Fibroblast of skin of left biceps (primary cell): ENCODE results near the gene VPS51.

Experiments
- DNase-seq, 2 experiments: peaks; one replicate each; pipeline ENCODE4 v3.0.0-alpha.2; 2013; ENCODE audit warnings: low read depth in 2 of 2

VPS51 gene

DNA sequence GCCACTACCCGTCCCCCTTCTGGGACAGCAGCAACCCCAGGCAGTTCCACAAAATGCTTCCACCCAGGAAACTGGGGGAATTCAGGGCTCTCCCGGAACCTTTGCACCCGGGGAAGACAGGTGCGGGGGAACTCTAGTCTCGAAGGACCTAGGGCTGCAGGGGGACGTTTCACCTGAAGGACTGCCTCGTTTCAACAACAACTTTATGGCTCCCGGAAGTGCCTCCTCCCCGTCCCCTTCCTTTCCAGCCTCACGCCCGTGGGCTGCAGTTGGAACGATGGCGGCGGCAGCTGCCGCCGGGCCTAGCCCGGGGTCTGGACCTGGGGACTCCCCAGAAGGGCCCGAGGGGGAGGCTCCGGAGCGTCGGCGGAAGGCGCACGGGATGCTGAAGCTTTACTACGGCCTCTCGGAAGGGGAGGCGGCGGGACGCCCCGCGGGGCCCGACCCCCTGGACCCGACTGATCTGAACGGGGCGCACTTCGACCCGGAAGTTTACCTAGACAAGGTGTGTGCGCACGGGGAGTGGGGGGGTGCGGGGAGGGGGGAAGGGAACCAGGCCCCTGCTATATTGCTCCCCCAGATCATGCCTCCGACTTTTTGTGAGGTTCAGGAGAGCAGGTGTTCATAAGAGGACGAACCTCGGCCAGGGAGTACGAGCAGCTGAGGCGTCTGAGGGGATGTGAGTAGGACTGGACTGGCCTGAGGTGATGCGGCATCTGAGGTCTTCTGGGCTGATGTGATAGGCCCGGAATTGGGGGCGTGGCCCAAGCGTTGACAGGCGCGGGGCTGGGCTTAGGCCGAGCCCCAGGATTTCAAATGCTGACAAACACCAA, at the start of gene VPS51:
Gene VPS51, plus strand, starts transcription at position 241 of the 833 bp plus-strand sequence. Its CDS starts 37 bp downstream, at position 278.
- peak; percentile 73 to 74 for DNase-seq

DNA sequence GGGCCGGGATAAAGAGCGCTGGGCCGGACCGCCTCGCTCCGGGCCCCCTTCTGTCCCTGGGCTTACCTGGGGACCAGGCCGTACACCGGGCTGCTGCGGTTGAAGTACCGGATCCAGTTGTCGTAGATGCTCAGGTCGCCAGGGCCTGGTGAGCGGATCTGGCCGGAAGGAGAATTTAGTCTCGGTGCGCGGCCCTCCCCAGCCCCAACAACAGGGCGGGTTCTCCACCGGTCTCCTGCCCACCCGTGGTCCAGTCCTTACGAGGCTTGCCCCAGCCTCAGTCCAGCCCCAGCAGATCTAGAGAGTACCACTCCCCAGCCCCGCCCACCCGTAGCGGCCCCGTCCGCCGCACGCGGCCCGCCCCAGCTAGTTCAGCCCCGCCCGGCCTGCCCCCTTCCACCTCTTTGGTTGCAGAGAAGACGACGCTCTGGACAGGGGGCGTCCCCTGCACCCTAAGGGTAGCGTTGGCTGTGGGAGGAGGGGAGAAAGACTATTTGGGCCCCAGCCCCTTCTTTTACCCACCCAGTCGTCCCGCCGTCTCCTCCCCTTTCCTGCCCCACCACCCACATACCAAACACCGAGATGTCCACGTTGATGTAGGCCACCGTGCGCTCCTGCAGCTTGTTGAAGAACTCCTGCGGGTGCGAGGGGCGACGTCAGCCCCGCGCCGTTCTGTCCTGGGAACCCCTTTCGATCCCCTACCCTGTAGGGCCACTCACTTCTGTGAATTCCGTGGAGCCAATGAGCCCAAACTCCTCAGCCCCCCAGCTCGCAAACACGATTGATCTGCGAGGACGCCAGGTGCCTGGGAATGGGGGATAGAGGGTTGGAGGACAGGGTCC, 48.2 kb upstream of the VPS51 start:
- DNase-seq: no peak

DNA sequence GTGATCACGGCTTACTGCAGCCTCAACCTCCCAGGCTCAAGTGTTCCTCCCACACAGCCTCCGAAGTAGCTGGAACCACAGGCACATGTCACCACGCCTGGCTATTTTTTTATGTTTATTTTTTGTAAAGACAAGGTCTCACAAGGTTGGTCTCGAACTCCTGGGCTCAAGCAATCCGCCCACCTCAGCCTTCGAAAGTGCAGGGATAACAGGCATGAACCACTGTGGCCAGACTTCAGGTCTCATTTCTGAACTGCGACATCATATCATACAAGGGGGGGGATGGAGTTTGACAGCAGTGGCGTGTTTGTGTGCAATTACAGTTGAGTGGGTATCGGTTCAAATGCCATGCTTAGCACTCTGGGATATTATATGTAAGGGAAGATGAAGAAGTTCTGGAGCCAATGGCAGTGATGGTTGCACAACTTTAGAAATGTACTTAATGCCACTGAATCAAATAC, 44.6 kb upstream of the VPS51 start:
- no peak for DNase-seq

DNA sequence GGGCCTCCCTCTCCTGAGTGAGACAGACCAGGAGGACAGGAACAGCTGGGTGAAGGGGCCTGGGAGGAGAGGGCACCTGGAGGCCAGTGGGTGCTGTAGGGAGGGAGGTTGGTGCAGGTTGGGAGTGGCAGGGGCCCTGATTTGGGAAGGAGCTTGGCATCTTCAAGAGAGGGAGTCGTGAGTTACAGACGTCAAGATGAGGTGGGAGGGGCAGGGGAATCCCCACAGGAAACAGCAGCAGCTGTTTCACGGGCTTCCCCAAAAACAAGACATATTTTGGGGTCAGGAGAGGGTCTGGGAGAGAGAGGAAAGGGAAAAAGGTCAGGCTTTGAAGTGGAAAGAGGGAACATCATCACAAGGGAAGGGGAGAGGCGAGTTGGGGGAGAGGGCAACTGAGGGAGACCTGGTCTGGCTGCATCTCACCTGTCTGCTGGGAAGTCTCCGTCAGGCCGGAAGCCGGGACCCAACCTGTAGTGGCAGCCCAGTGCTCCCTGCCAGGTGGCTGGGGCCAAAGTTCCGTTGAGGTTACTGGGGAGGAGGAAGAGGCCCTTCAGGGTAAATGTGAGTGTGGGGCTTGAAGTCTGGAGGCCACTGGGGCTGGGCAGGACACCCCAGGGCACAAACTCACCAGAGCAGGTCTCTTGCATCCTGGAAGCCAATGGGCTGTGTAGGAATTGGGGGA, 42.0 kb upstream of the VPS51 start:
- no peak for DNase-seq

DNA sequence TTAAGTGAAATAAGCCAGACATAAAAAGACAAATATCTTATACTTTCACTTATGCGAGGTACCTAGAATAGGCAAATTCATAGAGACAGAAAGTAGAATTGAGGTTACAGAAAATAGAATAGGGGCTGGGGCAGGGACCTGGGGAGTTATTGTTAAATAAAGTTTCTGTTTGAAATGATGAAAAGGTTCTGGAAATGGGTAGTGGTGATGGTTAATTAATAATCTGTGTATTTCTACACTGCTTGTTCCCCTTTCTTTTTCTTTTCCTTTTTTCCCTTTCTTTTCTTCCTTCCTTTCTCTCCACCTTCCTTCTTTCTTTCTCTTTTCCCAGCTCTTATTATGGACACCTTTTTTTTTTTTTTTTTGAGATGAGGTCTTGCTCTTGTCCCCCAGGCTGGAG, 40.5 kb upstream of the VPS51 start:
- DNase-seq: no peak

DNA sequence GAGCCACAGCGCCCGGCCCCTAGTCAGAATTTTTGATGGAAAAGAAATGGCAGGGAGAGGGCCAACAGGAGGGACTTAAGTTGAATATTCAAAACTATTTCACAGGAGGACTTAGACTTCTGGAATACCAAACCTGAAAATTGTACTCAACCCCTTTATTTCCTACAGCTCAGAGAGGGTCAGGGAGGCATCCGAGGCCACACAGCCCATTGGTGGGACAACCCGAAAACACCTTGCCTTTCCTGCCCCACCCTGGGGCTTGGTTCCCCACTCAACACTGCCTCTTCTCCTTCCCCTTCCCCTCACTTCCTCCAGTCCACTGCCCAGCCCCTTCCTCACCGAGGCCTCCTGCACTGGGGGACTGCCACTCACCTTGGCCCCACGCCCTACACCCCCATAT, 39.0 kb upstream of the VPS51 start:
- no peak for DNase-seq

DNA sequence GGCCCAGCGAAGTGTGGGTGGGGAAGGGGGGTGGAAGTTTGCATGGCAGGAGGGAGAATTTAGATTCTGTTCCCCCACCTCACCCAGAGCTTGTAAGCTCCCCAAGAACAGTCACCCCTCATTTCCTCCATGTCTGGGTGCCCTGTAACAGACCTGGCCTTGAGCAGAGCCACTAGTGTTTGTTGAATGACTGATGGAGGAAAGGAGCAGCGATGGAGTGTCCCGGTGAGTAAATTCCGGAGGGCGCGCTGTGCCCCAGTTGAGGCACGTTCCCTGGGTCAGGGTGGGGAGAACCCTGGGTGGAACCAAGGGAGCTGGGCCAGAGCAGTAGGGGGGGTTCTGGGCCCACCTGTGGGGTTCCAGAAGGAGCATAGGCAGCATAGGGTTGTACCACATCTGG, 38.5 kb upstream of the VPS51 start:
- no peak for DNase-seq

DNA sequence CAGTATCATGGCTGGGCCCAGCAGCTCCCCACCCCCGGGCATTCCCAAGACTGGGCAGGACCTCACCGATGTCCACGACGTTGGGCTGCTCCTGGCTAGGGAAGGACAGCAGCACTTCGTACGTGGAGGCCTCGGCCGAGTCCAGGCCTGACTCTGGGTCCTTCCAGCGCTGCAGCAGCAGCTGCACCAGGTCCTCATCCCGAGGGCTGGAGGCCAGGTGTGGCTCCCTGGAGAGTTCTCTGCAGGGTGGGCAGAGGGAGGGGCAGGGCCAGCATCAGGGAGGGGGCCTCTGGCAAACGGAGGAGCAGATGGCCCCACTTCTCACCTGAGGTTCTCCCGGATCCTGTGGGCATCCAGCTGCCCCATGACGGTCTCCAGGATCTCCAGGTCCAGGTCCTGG, 38.0 kb upstream of the VPS51 start:
- no peak for DNase-seq

DNA sequence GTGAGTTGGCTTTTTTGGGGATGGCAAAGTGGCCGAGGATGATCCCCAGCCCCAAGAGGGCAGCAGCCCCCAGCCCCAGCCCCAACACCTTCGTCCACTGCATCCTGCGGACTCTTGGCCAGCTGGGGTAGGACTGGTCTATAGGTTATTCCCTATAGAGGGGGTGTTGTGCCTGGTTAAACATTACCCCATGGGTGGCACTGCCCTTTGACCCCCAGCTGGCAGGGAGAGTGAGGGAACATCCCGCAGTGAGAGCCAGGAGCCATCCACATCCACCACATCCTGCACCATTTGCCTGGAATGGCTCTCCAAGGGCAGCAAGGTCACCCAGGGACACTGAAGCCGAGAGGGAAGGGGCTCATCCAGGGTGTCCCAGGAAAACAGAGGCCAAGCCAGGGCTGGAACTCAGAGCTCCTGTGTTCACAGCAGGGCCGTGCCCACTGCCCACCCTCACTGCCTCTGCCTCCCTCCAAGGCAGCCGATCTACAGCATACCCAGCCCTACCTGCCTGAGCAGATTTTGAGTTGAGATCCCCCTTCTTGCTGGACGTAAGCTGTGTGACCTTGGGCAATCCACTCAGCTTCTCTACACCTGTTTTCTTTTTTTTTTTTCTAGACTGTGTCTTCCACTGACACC, 37.5 kb upstream of the VPS51 start, which contains the start of gene NAALADL1:
Gene NAALADL1, minus strand, starts transcription at position 135 of the 636 bp plus-strand sequence. Its CDS starts 32 bp downstream, at position 103.
- no peak for DNase-seq

DNA sequence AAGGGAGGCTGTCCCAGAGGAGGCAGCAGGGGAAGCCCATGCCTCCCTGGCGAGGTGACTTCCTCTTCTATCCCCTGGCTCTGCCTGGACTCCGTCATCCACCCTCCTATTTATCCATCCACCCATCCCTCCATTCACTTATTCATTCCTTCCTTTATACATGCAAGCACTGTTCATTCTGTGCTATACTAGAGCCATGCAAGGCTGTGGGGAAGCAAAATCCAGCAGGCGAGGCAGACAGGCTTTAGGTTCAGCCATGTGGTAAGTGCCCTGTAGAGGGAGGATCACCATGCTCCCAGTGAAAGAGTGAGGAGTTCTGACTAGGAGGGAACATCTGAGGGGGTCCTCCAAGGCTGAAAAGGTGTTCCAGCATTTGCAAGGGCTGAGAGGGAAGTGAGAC, 36.5 kb upstream of the VPS51 start:
- DNase-seq: no peak

DNA sequence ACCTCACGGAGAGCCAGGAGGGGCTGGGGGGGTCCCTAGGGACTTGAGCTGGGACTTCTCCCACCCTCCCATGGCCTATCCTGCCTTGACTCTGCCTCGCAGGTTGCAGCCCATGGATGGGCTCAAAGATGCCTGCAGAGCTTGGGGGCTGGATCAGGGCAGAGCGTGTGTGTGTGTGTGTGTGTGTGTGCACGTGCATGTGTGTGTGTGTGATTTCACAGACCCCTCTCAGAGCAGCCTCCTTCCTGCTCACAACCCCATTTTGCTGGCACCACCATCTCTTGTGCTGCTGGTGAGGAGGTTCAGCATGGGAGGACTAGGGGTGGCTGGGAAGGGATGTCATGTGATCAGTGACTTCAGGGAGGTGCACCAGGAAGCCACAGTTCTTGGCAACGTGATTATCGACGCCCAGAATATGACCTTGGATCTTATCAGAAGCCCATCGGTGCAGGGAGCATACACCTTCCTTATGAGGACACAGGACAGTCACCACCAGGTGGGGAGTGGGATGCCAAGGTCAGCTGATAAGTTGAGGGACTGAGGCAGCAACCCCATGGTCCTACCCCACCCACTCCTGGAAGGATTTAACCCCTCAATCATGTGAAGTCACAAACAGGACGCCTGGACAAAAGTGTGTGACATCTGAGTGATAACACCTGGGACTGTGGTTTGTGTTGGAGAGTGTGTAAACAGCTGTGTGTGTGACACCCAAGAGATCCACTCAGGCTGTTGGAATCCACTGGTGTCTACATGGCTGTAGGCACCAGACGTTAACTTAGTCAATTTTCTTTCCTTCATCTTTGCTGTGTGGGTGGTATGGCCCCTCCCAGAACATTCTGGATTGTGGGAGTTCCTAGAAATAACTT, 35.8 kb upstream of the VPS51 start:
- DNase-seq: no peak

DNA sequence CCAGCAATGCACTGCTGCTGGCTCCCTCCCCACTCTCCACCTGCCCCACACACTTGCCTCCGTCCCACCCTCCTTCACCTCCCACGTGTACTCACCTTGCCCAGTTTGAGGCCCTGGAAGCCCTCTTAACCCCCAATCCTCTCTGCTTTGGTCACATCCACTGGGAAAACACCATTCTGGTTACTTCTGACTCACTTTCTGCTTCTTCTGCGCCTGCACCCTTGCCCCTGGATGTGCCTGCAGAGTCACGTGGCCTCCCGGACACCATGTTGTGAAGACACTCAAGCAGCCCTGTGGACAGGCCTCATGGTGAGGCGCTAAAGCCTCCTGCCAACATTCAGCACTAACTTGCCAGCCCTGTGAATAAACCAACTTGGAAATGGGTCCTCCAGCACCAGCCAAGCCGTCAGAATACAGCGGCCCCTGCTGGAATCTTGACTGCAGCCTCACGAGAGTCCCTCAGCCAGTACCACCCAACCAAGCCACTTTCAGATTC, 35.1 kb upstream of the VPS51 start:
- DNase-seq: no peak

DNA sequence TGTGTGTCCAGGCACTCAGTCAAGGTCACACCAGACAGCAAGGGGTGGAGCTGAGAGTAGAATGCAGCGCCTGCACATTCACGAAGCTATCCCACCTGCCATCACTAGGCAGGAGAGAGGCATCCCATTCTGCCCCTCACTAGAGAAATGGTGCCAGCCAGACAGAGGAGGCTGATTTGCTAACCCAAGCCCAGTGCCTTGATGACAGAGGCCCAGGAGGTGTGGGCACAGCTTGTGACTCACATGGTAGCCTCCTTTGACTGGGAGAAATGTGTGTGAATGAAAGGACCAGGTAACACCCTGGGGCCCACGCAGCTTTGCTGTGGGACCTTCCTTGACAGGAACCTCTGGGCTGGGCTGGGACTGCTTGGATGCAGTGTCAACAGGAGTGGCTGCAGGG, 32.5 kb upstream of the VPS51 start:
- DNase-seq: no peak

DNA sequence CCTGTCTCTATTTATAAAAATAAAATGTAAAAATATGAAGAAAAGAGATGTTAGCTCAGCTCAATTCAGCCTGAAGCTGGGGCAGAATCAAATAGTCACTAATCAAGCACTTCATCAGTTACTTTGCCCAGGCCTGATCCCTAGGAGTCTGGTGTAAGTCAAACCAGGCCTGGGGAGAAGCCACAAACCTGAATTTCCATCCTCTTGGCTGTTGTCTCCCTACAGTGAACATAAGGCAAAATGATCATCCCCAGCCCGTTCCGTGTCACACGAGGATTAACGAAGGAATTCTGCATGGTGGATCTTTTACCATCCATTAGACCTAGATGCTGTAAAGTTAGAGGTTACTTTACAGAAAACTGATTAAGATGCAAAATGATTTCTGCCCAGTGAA, 31.2 kb upstream of the VPS51 start:
- no peak for DNase-seq

DNA sequence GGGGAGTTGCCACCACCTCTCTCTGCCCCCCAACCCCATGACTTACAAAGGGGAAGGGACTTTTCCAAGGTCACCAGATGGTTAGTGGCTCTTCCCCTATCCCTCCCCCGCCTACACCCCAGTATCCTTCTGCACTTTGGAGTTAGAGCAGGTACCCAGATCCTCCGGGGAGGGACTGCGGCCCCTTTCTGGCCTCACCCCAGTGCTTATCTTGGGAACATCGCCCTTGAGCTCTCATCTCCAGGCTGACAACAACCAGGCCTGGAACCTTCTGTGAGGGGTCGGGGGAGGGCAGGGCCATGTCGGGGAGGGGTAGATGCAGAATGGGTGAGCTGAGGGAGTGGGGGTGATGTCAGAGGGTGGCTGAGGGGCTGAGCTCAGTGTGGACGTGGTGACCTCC, 30.2 kb upstream of the VPS51 start:
- no peak for DNase-seq

DNA sequence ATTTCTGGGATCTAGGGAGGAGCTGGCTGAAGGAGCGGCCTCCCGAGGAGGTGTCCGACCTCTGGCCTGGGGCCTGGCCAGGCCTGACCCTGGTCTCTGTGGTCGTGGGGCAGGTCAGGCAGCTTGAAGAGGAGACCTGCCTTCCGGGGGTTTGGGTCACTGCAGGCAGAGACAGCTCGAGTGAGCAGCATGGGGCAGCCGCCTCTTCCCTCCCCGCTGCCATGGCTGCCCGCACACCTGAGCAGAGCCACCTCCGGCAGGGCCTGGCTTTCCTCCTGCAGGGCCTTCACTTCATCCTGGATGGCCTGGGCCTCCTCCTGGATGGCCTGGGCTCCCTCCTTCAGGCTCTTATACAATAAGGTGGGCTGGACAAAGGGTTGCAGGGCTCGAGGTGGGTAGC, 29.7 kb upstream of the VPS51 start:
- no peak for DNase-seq

DNA sequence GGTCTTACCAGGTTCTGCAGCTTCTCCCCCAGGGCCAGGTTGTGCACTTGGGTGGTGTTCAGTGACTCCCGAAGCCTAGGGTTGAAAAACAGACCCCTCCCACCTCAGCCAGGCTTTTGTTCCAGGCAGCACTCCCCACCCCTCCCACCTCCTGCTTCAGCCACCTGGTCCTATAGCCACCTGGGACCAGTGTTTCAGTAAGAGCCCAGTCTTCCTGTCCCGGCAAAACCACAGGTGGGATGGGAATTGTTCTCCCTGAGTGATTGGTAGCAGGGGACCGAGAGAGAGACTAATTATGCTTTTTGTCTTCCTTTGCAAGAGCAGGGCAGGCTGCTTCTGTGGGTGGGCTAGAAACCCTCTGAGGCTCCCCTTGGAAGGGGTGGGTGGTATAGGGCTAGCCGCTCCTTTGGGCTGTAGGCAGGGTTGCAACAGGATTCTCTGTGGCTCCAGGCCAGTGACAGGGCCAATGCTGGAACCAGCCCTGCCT, 29.2 kb upstream of the VPS51 start:
- no peak for DNase-seq

DNA sequence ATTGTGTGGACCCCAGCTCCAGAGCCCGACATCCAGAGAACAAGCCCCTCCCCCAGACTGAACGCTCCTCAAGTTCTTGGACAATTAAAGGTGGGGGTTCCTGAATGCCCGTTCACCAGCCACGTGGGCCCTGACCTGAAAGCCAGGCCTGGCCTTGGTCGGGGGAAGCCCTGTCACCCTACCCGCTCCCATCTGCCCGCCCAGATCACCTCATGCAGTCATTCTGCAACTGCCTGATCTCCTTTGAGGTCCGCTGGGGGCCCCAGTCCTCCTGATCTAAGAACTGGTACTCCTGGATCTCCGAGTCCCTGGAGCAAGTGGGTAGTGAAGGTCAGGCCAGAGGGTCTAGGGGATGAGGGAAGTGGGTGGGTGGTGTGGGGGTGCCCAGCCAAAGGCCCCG, 28.6 kb upstream of the VPS51 start:
- no peak for DNase-seq

DNA sequence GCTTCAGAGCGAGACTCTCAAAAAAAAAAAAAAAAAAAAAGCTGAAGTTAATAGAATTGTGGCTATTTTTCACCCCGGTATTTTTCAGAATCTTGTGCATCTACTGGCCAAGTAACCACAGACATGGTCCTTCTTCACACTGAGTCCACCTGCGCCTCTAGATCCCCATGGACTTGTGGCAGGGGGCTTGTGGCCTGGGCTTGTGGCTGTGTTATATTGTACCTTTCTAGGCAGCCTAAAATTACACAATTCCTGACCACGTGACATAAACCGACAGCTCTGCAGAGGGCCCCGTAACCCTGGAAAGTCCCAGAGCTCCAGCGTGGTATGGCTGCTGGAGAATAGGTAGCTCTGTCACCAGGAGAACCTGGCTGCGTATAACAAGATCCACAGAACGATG, 26.8 kb upstream of the VPS51 start:
- DNase-seq: no peak

DNA sequence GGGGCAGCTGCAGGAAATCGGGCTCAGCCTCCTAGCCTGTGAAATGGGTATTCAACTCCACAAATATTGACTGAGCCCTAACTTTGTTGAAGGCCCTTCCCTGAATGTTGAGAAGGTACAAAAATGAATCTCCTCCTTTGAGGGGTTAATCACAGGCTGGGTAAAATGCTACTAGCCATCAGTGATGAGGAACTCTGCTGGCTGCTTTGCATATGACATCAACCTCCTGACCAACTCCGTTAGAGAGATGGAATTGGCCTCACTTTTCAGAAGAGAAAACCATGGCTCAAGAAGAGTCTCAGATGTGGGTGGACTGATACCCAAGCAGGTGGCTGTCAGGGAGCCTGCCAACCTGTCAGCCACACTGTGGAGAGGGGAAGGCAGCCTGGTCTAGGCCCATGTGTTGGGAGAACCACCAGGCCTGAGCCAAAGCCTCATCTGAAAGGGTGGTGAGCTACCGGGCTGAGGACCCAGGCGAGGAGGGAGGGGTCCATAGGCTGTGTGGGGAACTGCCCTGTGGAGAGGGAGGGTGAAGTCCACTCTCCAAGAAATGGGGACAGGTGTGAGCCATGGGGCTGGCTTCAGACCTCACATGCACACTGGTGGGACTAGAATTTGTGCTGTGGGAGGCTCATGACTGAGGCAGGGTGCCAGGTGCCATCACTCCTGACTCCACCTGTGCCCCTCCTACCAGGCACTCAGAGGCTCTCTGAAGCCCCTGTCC, 23.9 kb upstream of the VPS51 start:
- DNase-seq: no peak
